HepG2 (cell line): Measurements from ENCODE around the gene CACNB4. TPM values are rescaled to one million over a fixed set of nuclear protein-coding genes. Genes with fewer than 3 reads are reported as not detected.

Source experiments
- CREBL2 ChIP-seq: sonication (generic); formaldehyde crosslinking; IDR thresholded peaks from 2 replicates; pipeline ENCODE4 v1.8.1; 2023; ENCODE audit warnings: missing genetic modification reagents, mild to moderate bottlenecking, borderline replicate concordance
- CREM ChIP-seq, 2 experiments: sonication (generic) in 1 of 2; formaldehyde crosslinking in 1 of 2; IDR thresholded peaks; 2 replicates each; pipeline versions ENCODE4 v1.4.0 to v1.6.1; 2016 to 2020; ENCODE audit warnings: antibody characterized with exemption in 1 of 2, mild to moderate bottlenecking in 1 of 2, missing genetic modification reagents in 1 of 2
- KDM5A ChIP-seq: fragments of 200-600 bp; sonication (generic); IDR thresholded peaks from 2 replicates; pipeline ENCODE4 v1.7.0; 2018; ENCODE audit warnings: antibody characterized with exemption, mild to moderate bottlenecking, low read length, borderline replicate concordance
- SRSF1 ChIP-seq: fragments of 200-400 bp; formaldehyde crosslinking; optimal IDR thresholded peaks from 2 replicates; pipeline ENCODE3; 2017; ENCODE audit warnings: mild to moderate bottlenecking, low read depth, low read length, moderate library complexity
- ZFY ChIP-seq: sonication (generic); formaldehyde crosslinking; IDR thresholded peaks from 2 replicates; pipeline ENCODE4 v1.4.0; 2020; ENCODE audit warnings: missing genetic modification reagents
- ZKSCAN1 ChIP-seq: fragments of 150-350 bp; IDR thresholded peaks from 2 replicates; pipeline ENCODE4 v1.6.1; 2014; ENCODE audit warnings: low read length
- ZNF431 ChIP-seq: sonication (generic); formaldehyde crosslinking; IDR thresholded peaks from 2 replicates; pipeline ENCODE4 v1.9.0; 2022; ENCODE audit warnings: missing genetic modification reagents, low read depth, mild to moderate bottlenecking, borderline replicate concordance
- ZNF710 ChIP-seq: sonication (generic); formaldehyde crosslinking; IDR thresholded peaks from 2 replicates; pipeline ENCODE4 v1.5.0; 2020; ENCODE audit warnings: mild to moderate bottlenecking, missing genetic modification reagents, borderline replicate concordance
- polyA plus RNA-seq, 8 experiments: library from polyadenylated mRNA; depleted of rRNA in 3 of 8; stranded (reverse) in 7 of 8; unstranded in 1 of 8; fragments of >200 nt; fragmentation: Illumina TruSeq in 4 of 8; extraction: Trizol in 4 of 8; gene quantifications; 2 replicates each; pipeline versions ENCODE4 v1.2.1 to v1.2.3, GENCODE V29; 2011 to 2016; ENCODE audit warnings: low read depth in 4 of 8, missing spikeins in 1 of 8, mixed read lengths in 1 of 8; ENCODE audit not compliant: insufficient read depth in 1 of 8
- total RNA-seq, 5 experiments: library from RNA; depleted of rRNA; stranded (reverse); fragments of >200 nt; fragmentation: Illumina TruSeq; extraction: Trizol; gene quantifications; 2 replicates each; pipeline ENCODE4 v1.2.3, GENCODE V29; 2016; ENCODE audit warnings: low read depth in 1 of 5
- TF ChIP-seq, protein P1 (sequence below): sonication (generic); formaldehyde crosslinking; IDR thresholded peaks from 2 replicates; pipeline ENCODE4 v1.5.0; 2020; ENCODE audit warnings: missing genetic modification reagents
- TF ChIP-seq, protein P2 (sequence below): sonication (generic); formaldehyde crosslinking; IDR thresholded peaks from 2 replicates; pipeline ENCODE4 v1.8.0; 2022; ENCODE audit warnings: missing genetic modification reagents, mild to moderate bottlenecking, borderline replicate concordance

The CACNB4 gene
- total and polyA plus RNA-seq, 2 of the 13 experiments (the other 11 are each of a cell fraction or from before 2014, with no cell fraction given), result 5.1 to 14.3 TPM

DNA sequence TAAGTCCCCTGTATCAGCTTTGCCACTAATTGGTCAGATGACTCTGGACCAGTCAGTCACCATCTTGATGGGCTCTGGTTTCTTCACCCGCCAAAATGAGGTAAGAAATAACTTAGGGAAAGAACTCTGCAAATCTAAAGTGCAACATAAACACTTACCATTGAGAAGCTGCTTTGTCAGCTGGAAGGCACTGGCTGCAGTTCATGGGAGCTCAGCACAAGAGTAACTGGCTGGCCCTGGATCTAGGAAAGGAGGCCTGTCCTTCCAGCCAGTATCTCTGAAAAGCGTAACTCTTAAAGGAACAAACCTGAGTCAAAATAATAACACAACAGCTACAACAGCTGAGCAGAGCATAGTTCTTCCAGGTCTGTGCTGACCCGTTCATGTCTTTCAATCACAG is 123.9 kb downstream of the CACNB4 start (continued):
- TF ChIP-seq, protein P1, sequence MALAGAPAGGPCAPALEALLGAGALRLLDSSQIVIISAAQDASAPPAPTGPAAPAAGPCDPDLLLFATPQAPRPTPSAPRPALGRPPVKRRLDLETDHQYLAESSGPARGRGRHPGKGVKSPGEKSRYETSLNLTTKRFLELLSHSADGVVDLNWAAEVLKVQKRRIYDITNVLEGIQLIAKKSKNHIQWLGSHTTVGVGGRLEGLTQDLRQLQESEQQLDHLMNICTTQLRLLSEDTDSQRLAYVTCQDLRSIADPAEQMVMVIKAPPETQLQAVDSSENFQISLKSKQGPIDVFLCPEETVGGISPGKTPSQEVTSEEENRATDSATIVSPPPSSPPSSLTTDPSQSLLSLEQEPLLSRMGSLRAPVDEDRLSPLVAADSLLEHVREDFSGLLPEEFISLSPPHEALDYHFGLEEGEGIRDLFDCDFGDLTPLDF, result no peak
- TF ChIP-seq KDM5A (0 out of 2 replicates have a peak, but pooled peaks have one; percentile 9), SRSF1 (no peak), ZFY (0 out of 2 replicates have a peak, but pooled peaks have one; percentile 4), ZNF431 (CRISPR knock-in tag) (no peak), CREM (IDR thresholded peaks at IDR 0.05) (no peak), CREM (CRISPR knock-in tag; IDR thresholded peaks at IDR 0.05) (no peak), CREBL2 (CRISPR knock-in tag) (no peak), ZNF710 (CRISPR knock-in tag) (no peak), ZKSCAN1 (no peak)
- TF ChIP-seq, protein P2, sequence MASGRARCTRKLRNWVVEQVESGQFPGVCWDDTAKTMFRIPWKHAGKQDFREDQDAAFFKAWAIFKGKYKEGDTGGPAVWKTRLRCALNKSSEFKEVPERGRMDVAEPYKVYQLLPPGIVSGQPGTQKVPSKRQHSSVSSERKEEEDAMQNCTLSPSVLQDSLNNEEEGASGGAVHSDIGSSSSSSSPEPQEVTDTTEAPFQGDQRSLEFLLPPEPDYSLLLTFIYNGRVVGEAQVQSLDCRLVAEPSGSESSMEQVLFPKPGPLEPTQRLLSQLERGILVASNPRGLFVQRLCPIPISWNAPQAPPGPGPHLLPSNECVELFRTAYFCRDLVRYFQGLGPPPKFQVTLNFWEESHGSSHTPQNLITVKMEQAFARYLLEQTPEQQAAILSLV, result no peak
